Measurements from ENCODE around the gene SLC1A2. TPM values are rescaled to one million over a fixed set of nuclear protein-coding genes. Genes with fewer than 3 reads are reported as not detected.

The SLC1A2 gene
- total RNA-seq, 1 experiment from 2014 or later = 0.25 TPM

- Histone ChIP-seq H4K20me1 (ENCODE audit: insufficient read depth) (no peaks in the 10 kb centered on the region), H3K79me2 (ENCODE audit: insufficient read depth, low read length) (no peaks in the 10 kb centered on the region), H2AFZ (ENCODE audit: low read depth, low read length, poor library complexity, severe bottlenecking) (no peak overlapping the region), H3K9me3 (ENCODE audit: control insufficient read depth in 1 of 2, insufficient read depth in 1 of 2, low read depth in 1 of 2, low read length in 2 of 2) (no peaks in the 10 kb centered on the region), H3K27me3 (ENCODE audit: insufficient read depth, low read length) (no peaks in the 10 kb centered on the region), H3K4me1 (ENCODE audit: control insufficient read depth in 1 of 2, insufficient read depth in 2 of 2, low read length in 2 of 2) (peaks cover 0 to 8% of the 10 kb centered on the region in 2 experiments; a peak in 1 of 4 replicates), H3K36me3 (ENCODE audit: control insufficient read depth in 1 of 2, insufficient read depth in 2 of 2, low read length in 2 of 2) (no peaks in the 10 kb centered on the region), H3K4me3 (replicated peaks in 1 of 2; ENCODE audit: low read depth in 1 of 2, low read length in 2 of 2) (no peak overlapping the region), H3K27ac (ENCODE audit: low read depth, low read length) (no peak overlapping the region), H3K9me2 (ENCODE audit: insufficient read depth) (no peaks in the 10 kb centered on the region), H3K4me2 (ENCODE audit: low read length) (no peak overlapping the region), H3K9ac (ENCODE audit: low read length) (no peak overlapping the region)
- TF ChIP-seq REST (IDR thresholded peaks at IDR 0.05; ENCODE audit: low read depth) (no peak), ZNF274 (IDR thresholded peaks at IDR 0.05; ENCODE audit: low read depth, low read length) (no peak), SIN3A (IDR thresholded peaks at IDR 0.05; ENCODE audit: low read depth) (no peak), EZH2phosphoT487 (IDR thresholded peaks at IDR 0.05; ENCODE audit: borderline replicate concordance) (no peak), FOSL1 (IDR thresholded peaks at IDR 0.05; ENCODE audit: low read depth) (no peak), SP1 (IDR thresholded peaks at IDR 0.05; ENCODE audit: low read depth) (no peak), ATF3 (IDR thresholded peaks at IDR 0.05) (no peak), TCF7L2 (IDR thresholded peaks at IDR 0.05; ENCODE audit: borderline replicate concordance, extremely low read depth, insufficient read depth, insufficient read length) (no peak), YY1 (IDR thresholded peaks at IDR 0.05; ENCODE audit: extremely low read depth, insufficient replicate concordance, low read depth, low read length) (no peak), POLR2AphosphoS5 (IDR thresholded peaks at IDR 0.05; ENCODE audit: low read depth, low read length) (no peak), EZH2 (IDR thresholded peaks at IDR 0.05) (no peak), SRF (IDR thresholded peaks at IDR 0.05; ENCODE audit: low read depth) (no peak), EGR1 (IDR thresholded peaks at IDR 0.05; ENCODE audit: low read depth) (no peak), MAX (IDR thresholded peaks at IDR 0.05) (no peak), POLR2A (IDR thresholded peaks at IDR 0.05; ENCODE audit: borderline replicate concordance, extremely low read depth, insufficient read depth, insufficient read length) (no peak), JUND (IDR thresholded peaks at IDR 0.05) (no peak), ELF1 (IDR thresholded peaks at IDR 0.05; ENCODE audit: borderline replicate concordance, low read depth) (no peak), RAD21 (IDR thresholded peaks at IDR 0.05; ENCODE audit: low read depth) (no peak), ZBTB33 (IDR thresholded peaks at IDR 0.05; ENCODE audit: extremely low read depth, insufficient replicate concordance, low read length) (no peak), CBX3 (IDR thresholded peaks at IDR 0.05; ENCODE audit: low read depth) (no peak)
- BruUV-seq (replicated peaks) = no TSS peak
- ATAC-seq (no peak), DNase-seq (ENCODE audit: low read depth, low spot score) (no peak)
- intact Hi-C loops (cut with micrococcal nuclease) = no loop called here
- RAD21 ChIA-PET (ENCODE audit: low non-redundant PET in 1 of 2, low total read pairs in 2 of 2, uncharacterized antibody in 2 of 2, unreplicated experiment in 2 of 2) = no interaction called here
- POLR2A ChIA-PET = no interaction called here
- CTCF ChIA-PET = no interaction called here
These were observed 96.1 kb downstream of the SLC1A2 start for GRCh38 chr11:35323076-35323868.

Data from HCT116 (cell line).